Measurements from ENCODE around the gene CAMKK2. TPM values are rescaled to one million over a fixed set of nuclear protein-coding genes. Genes with fewer than 3 reads are reported as not detected.
"Not testable (repeated sequence)": the region's sequence is repeated elsewhere in the genome, so short reads cannot be mapped to it uniquely, and the experiment has no call there.

CAMKK2 gene
- total RNA-seq, 1 donor, result 8.8 TPM

DNA sequence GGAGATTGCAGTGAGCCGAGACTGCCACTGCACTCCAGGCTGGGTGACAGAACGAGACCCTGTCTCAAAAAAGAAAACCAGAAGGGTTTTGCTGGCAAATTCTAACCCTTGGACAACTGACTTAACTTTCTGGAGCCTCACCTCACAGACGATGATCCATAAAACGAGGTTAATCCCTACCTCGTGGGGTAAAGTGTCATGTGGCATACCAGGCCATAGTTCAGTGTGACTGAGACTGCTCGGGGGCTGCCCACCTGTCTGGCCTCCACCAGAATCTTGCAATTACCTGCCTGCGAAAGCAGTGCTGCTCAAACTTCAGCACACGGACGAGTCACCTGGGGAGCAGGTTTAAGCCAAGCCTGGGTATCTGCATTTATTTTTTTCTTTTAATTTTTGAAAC, 59.7 kb downstream of the CAMKK2 start:
- Histone ChIP-seq H3K4me1 (ENCODE audit: insufficient read depth, low read length) (peaks cover 37% of the 10 kb centered on the region), H3K9me3 (ENCODE audit: low read depth, low read length) (no peaks in the 10 kb centered on the region), H3K27me3 (ENCODE audit: insufficient read depth, low read length) (no peaks in the 10 kb centered on the region), H3K4me3 (ENCODE audit: low read length) (no peak overlapping the region)

DNA sequence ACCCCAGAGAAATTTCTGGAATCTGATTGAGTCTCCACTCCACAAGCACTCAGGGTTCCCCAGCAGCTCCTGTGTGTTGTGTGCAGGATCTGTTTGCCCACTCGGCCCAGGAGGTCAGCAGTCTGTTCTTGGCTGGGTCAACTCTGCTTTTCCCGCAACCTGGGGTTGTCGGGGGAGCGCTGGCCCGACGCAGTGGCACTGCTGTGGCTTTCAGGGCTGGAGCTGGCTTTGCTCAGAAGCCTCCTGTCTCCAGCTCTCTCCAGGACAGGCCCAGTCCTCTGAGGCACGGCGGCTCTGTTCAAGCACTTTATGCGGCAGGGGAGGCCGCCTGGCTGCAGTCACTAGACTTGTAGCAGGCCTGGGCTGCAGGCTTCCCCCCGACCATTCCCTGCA, 62.9 kb downstream of the CAMKK2 start:
- H3K9me3 ChIP-seq (ENCODE audit: low read depth, low read length), result no peaks in the 10 kb centered on the region
- H3K4me1 ChIP-seq (ENCODE audit: insufficient read depth, low read length), result peaks cover 13% of the 10 kb centered on the region
- H3K27me3 ChIP-seq (ENCODE audit: insufficient read depth, low read length), result no peaks in the 10 kb centered on the region
- no peak overlapping the region for H3K4me3 ChIP-seq (ENCODE audit: low read length)

DNA sequence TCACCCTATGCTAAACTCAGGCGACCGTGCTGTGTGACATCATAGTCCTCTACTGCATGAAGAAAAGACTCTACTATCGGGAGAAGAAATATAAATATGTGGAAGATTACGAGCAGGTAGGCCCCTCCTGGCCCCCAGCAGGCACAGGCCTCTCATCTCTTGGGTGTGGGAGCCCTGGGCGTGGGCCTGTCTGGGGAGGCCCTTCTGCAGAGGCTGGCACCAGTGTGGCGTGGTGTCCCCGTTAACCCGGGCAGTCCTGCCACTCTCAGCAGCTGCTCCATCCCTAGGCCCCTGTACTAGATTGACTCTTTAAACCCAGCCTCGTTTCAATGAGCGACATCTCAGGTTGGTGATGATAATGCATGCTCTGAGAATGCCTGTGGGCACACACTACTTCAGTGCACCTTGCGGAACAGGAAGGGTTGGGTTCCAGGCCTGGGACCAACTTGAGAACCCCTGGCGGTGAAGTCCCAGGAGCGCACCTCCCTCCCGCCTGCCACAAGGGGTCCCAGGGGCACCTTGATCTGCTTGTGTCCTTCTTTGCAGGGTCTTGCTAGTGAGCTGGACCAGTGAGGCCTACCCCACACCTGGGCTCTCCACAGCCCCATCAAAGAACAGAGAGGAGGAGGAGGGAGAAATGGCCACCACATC, 63.4 kb downstream of the CAMKK2 start:
- Histone ChIP-seq H3K9me3 (ENCODE audit: low read depth, low read length) (no peaks in the 10 kb centered on the region), H3K4me1 (ENCODE audit: insufficient read depth, low read length) (peaks cover 7% of the 10 kb centered on the region), H3K27me3 (ENCODE audit: insufficient read depth, low read length) (no peaks in the 10 kb centered on the region), H3K4me3 (ENCODE audit: low read length) (no peak overlapping the region)

DNA sequence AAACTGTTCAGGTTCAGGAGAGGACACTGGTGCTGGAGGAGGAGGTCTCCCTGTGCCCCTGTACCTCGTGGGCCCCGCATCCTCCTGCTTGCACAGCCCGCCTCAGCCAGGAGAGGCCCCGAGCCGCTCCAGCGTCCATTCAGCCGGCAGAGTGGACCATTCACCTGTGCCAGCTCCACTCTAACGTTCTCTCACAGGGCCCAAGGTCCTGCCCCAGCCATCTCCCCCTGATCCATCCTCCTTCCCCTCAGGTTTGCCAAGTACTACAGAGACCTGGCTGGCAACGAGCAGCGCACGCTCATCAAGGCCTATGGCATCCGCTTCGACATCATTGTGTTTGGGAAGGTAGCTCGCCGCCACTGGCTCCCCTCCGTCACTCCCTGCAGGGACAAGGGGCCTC, 64.3 kb downstream of the CAMKK2 start:
- Histone ChIP-seq H3K4me3 (ENCODE audit: low read length) (no peak overlapping the region), H3K27me3 (ENCODE audit: insufficient read depth, low read length) (no peaks in the 10 kb centered on the region), H3K4me1 (ENCODE audit: insufficient read depth, low read length) (peaks cover 7% of the 10 kb centered on the region), H3K9me3 (ENCODE audit: low read depth, low read length) (no peaks in the 10 kb centered on the region)

DNA sequence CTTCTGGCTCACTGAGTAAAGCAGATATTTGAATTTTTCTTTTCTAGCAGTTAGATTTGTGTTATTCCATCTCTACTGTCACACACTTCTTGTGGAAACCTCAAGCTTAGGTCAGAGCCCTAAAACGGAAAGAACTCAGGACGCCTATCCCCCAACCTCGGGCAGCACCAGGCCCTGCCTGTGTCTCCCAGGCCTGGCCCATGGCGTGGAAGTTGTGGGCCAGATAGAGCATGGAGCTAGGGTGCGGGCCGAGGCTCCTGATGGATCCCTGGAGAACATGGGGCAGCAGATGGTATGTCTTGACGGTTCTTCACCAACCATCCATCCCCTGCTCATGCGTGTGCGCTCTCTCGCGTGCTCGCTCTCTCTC, 66.0 kb downstream of the CAMKK2 start:
- Histone ChIP-seq H3K4me1 (ENCODE audit: insufficient read depth, low read length) (peaks cover 16% of the 10 kb centered on the region), H3K4me3 (ENCODE audit: low read length) (no peak overlapping the region), H3K27me3 (ENCODE audit: insufficient read depth, low read length) (no peaks in the 10 kb centered on the region)

DNA sequence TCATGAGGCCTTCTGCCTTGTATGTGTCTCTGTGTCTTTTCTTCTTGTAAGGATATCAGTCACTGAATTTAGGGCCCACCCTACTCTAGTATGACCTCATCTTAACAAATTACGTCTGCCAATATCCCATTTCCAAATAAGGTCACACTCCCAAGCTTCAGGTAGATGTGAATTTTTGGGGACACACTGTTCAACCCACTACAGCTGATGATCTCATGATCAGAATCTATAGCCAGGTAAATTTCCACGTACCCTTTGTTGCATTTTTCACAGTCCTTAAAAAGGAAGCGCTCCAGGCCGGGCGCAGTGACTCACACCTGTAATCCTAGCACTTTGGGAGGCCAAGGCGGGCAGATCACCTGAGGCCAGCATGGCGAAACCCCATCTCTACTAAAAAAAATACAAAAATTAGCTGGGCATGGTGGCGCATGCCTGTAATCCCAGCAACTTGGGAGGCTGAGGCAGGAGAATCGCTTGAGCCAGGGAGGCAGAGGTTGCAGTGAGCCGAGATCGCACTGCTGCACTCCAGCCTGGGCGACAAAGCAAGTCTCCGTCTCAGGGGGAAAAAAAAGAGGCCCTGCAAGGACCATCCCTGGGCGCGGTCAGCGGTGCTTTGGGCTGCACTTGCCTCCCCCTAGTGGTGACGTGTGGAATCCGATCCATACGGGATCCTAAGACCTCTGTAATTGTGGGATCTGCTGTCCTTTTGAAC, 66.5 kb downstream of the CAMKK2 start:
- peaks cover 16% of the 10 kb centered on the region for H3K4me1 ChIP-seq (ENCODE audit: insufficient read depth, low read length)
- H3K4me3 ChIP-seq (ENCODE audit: low read length); H3K9me3 ChIP-seq (ENCODE audit: low read depth, low read length); H3K27me3 ChIP-seq (ENCODE audit: insufficient read depth, low read length): not testable (repeated sequence)

More for the DNA sequence above, 66.0 kb downstream of the CAMKK2 start:
- H3K9me3 ChIP-seq (ENCODE audit: low read depth, low read length), result no peaks in the 10 kb centered on the region

DNA sequence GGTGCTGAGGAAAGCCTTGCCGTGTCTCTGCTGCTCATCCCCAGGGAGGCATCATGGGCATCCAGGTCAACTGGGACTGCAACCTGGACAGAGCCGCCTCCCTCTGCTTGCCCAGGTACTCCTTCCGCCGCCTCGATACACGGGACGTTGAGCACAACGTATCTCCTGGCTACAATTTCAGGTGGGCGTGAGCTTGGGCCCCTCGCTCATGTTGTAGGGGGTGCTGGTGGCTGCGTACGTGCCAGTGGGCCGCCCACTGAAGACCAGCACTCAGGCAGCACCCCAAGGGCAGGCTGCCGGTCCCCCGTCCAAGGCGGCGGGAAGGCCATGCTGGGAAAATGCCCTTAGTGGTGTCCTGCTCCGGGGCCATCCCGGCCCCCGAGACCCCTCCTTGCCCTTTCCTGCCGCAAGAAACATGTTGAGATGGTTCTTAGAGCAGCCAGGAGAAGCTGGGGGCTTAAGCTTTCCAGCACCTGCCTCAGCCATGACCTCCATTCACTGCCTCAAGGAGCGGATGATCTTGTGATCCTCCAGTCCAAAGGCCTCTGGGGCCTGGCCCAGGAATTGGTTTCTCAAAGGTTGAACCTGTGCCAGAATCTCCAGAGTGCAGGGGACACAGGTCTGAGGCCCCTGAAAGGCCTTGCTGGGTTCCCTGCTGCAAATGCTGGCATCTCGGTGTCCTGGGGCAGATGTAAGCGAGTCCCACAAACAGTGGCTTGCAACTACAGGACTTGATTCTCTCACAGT, 67.4 kb downstream of the CAMKK2 start:
- H3K9me3 ChIP-seq (ENCODE audit: low read depth, low read length), result no peaks in the 10 kb centered on the region
- no peaks in the 10 kb centered on the region for H3K27me3 ChIP-seq (ENCODE audit: insufficient read depth, low read length)
- peaks cover 19% of the 10 kb centered on the region for H3K4me1 ChIP-seq (ENCODE audit: insufficient read depth, low read length)
- H3K4me3 ChIP-seq (ENCODE audit: low read length), result no peak overlapping the region

DNA sequence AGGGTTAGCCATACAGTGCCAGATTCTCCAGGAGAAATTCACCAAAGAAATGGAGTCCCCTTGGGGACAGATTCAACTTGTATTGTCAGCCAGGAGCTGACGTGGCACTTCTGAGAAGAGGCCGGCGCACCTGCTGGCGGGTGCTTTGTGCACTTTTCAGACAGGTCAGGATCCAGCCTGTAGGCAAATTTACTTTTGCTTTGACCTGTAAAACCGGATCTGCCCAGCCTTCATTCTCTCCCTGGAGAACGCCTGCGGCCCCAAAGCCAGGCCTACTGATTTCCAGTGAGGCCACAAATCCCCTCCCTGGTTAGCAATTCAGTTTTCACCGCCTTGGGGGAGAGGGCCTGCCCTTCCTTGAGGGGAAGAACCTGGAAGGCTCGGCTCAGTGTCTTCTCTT, 69.2 kb downstream of the CAMKK2 start:
- no peaks in the 10 kb centered on the region for H3K27me3 ChIP-seq (ENCODE audit: insufficient read depth, low read length)
- H3K4me1 ChIP-seq (ENCODE audit: insufficient read depth, low read length), result peaks cover 34% of the 10 kb centered on the region
- no peaks in the 10 kb centered on the region for H3K9me3 ChIP-seq (ENCODE audit: low read depth, low read length)
- no peak overlapping the region for H3K4me3 ChIP-seq (ENCODE audit: low read length)

DNA sequence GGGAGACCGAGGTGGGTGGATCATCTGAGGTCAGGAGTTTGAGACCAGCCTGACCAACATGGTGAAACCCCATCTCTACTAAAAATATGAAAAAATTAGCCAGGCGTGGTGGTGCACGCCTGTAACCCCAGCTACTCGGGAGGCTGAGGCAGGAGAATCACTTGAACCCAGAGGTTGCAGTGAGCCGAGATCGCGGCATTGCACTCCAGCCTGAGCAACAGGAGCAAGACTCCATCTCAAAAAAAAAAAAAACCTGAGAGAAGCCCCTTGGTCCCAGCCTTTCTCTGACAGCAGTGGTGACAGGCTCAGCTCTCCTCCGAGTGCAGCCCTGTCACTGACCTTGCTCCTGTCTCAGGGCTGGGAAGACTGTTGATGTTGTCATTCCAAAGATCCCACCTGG, 69.6 kb downstream of the CAMKK2 start:
- H3K4me3 ChIP-seq (ENCODE audit: low read length); H3K9me3 ChIP-seq (ENCODE audit: low read depth, low read length); H3K27me3 ChIP-seq (ENCODE audit: insufficient read depth, low read length): not testable (repeated sequence)
- peaks cover 34% of the 10 kb centered on the region for H3K4me1 ChIP-seq (ENCODE audit: insufficient read depth, low read length)

DNA sequence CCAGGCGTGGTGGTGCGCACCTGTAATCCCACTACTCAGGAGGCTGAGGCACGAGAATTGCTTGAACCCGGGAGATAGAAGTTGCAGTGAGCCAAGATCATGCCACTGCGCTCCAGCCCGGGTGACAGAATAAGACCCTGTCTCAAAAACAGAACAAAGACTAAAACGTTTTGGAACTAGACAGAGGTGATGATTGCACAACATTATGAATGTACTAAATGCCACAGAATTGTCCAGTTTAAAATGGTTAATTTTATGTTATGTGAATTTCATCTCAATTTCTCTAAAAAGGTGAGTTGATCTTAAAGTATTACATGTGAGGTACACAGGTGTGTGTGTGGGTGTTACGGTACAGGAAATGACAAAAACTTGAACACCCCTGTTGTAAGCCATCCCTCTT, 70.1 kb downstream of the CAMKK2 start:
- peaks cover 34% of the 10 kb centered on the region for H3K4me1 ChIP-seq (ENCODE audit: insufficient read depth, low read length)
- H3K4me3 ChIP-seq (ENCODE audit: low read length), result no peak overlapping the region
- H3K9me3 ChIP-seq (ENCODE audit: low read depth, low read length), result no peaks in the 10 kb centered on the region
- no peaks in the 10 kb centered on the region for H3K27me3 ChIP-seq (ENCODE audit: insufficient read depth, low read length)

DNA sequence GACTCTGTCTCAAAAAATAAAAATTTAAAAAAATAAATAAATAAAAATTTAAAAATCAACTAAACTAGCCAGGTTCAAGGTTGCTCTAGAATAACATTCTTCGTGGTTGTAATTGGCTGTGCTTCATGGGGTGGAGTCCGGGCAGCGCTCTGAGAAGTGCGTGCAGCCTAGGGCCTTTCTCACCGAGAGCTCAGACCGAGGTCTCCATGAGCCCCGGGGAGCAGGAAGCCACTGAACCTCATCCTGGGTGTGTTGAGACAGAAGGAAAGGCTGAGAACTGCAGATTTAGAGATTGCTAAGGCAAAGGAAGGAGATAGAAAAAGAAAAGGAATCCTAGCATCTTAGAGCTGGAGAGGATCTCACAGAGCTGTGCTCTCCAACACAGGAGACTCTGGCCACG, 71.9 kb downstream of the CAMKK2 start:
- Histone ChIP-seq H3K27me3 (ENCODE audit: insufficient read depth, low read length) (no peaks in the 10 kb centered on the region), H3K4me1 (ENCODE audit: insufficient read depth, low read length) (peaks cover 30% of the 10 kb centered on the region), H3K4me3 (ENCODE audit: low read length) (no peak overlapping the region), H3K9me3 (ENCODE audit: low read depth, low read length) (no peaks in the 10 kb centered on the region)

DNA sequence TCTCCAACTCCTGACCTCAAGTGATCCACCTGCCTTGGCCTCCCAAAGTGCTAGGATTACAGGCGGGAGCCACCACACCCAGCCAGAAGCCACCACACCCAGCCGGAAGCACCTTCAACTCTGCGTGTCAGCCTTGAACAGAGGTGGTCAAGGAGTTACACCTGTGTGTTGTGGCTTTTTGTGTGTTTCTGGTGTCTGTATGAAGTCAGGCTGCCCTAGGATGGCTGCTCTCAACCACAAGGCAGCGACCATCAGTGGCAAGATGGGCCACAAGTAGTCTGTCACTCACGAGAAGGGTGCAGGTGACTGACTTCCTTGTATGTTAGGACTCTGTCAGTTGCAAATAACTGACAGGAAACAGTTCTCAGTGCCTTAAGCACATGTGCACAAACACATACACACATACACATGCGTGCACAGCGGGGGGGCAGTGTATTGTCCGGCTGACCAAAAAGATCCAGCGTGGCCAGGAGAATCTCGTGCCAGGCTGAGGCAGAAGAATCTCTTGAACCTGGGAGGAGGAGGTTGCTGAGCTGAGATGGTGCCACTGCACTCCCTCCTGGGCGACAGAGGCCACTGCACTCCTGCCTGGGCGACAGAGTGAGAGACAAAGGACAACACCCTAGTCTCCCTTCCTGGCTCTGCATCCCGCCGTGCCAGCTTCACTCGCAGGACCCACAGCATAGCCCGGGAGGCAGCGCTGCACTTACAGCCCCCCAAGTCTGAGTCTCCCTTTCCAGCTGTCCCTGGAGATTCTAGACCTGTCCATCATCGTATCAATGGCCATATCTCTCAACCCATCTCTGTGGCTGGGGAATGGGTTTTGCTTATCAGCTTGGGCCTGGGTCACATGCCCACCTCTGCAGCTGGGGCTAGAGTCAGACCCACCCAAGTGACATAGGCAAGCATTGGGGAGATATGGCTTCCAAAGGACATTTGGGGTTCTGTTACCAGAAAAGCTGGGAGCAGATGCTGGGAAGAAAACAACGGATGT, 72.9 kb downstream of the CAMKK2 start:
- Histone ChIP-seq H3K4me3 (ENCODE audit: low read length) (no peak overlapping the region), H3K27me3 (ENCODE audit: insufficient read depth, low read length) (no peaks in the 10 kb centered on the region), H3K4me1 (ENCODE audit: insufficient read depth, low read length) (peaks cover 30% of the 10 kb centered on the region), H3K9me3 (ENCODE audit: low read depth, low read length) (no peaks in the 10 kb centered on the region)

DNA sequence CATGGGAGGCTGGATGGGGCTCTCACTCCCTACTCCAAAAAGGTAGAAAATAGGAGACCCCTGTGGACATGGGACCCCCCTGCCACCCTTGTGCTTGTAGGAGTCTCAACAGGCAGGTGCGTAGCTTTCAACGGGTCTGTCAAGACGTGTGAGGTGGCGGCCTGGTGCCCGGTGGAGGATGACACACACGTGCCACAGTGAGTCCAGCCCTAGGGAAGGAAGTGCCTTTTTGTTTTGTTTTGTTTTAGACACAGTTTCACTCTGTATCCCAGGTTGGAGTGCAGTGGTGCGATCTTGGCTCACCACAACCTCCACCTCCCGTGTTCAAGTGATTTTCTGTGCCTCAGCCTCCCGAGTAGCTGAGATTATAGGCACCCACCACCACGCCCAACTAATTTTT, 73.7 kb downstream of the CAMKK2 start:
- Histone ChIP-seq H3K27me3 (ENCODE audit: insufficient read depth, low read length) (no peaks in the 10 kb centered on the region), H3K4me1 (ENCODE audit: insufficient read depth, low read length) (peaks cover 30% of the 10 kb centered on the region), H3K4me3 (ENCODE audit: low read length) (no peak overlapping the region), H3K9me3 (ENCODE audit: low read depth, low read length) (no peaks in the 10 kb centered on the region)

DNA sequence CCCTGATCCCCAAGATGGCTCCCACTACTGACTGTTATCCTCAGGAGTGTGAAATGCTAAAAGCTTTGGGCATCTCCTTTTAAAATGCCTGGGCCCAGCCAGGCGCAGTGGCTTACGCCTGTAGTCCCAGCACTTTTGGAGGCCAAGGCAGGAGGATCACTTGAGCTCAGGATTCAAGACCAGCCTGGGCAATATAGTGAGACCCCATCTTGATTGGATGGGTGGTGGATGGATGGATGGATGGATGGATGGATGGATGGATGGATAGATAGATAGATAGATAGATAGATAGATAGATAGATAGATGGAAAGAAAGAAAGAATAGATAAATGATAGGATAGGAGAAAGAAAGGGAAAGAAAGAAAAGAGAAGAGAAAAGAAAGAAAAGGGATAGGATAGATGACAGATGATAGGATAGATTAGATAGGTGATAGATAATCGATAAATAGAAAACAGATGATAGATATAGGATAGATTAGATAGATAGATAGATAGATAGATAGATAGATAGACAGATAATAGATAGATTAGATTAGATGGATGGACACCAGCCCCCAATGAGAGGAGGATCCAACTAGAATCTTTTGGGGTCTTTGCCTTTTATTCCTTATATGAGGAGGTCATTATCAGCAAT, 77.0 kb downstream of the CAMKK2 start:
- Histone ChIP-seq H3K4me3 (ENCODE audit: low read length) (no peak overlapping the region), H3K9me3 (ENCODE audit: low read depth, low read length) (no peaks in the 10 kb centered on the region), H3K4me1 (ENCODE audit: insufficient read depth, low read length) (peaks cover 38% of the 10 kb centered on the region), H3K27me3 (ENCODE audit: insufficient read depth, low read length) (no peaks in the 10 kb centered on the region)

All from mononuclear cell (primary cell).